ENCODE measurements around the gene PLS3.

The PLS3 gene

DNA sequence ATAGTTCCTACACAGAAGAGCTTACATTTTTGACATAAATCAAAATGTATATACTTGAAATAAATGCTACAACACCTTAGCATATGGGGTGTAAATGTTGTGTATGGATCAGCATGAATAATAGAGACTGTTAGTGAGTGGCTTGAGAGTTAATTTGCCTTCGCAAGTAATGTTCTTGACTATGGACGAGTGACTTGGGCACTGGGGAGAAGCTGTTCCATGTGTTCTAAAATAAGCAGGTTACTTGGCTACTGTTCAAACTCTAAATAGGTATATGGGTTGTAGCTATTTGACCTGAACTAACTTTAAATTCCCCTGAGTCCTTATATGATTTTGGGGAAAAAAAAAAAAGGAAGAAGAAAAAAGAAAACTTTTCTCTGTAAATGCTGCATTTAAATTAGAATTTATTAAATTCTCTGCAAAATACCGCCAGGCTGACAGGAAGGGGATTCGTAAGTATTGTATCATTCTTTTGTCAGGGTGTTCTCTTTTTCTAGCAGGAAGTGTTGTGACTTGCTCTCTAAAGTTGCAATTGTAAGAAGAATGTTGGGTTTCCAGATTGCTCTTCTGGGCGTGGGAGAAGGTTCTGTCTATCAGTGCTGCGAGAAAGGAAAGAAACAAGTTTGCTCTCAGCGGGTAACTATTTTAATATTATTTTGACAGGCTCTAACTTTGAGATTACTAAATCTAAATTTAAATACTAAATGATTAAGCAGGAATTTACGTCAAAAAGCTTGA lies 32.2 kb downstream of the PLS3 start:
- H3K79me1 ChIP-seq (replicated peaks; ENCODE audit: low read length, poor library complexity, severe bottlenecking) = no peaks in the 10 kb centered on the region
- no peak overlapping the region for H2BK12ac ChIP-seq (ENCODE audit: low read length in 2 of 2)
- 37% methylated on average over 3 of the region's 8 CpGs for WGBS
- no peak overlapping the region for H3K14ac ChIP-seq (ENCODE audit: low read length in 2 of 2)
- no peak overlapping the region for H2BK5ac ChIP-seq (ENCODE audit: low read depth, low read length, poor library complexity, severe bottlenecking)
- no peak overlapping the region for H3K4ac ChIP-seq (ENCODE audit: low read depth in 1 of 2, low read length in 2 of 2)
- H3K18ac ChIP-seq (ENCODE audit: low read depth in 1 of 2, low read length in 2 of 2) = no peak overlapping the region
- no peak overlapping the region for H3K4me2 ChIP-seq (ENCODE audit: low read length, poor library complexity, severe bottlenecking)
- H2BK120ac ChIP-seq (ENCODE audit: low read depth, low read length) = no peak overlapping the region
- H4K91ac ChIP-seq (ENCODE audit: low read length) = no peak overlapping the region
- H3K23ac ChIP-seq (ENCODE audit: low read length in 2 of 2) = no peak overlapping the region
- H3K27ac ChIP-seq (ENCODE audit: low read length, poor library complexity, severe bottlenecking) = peak overlapping the region; percentile 51
- H3K36me3 ChIP-seq (ENCODE audit: control insufficient read depth in 1 of 2, insufficient read depth in 2 of 2, low read depth in 1 of 2, low read length in 2 of 2) = no peaks in the 10 kb centered on the region
- H2BK15ac ChIP-seq (ENCODE audit: low read depth, poor library complexity, severe bottlenecking) = no peak overlapping the region
- H3K9ac ChIP-seq (ENCODE audit: low read length) = peak overlapping the region; percentile 90
- H3K4me3 ChIP-seq (ENCODE audit: insufficient read depth in 1 of 2, low read depth in 1 of 2, low read length in 2 of 2) = peak overlapping the region in 1 of 2 experiments; percentile 71
- H4K8ac ChIP-seq (ENCODE audit: low read length) = no peak overlapping the region
- H2AFZ ChIP-seq (ENCODE audit: low read depth, low read length) = no peak overlapping the region
- no peaks in the 10 kb centered on the region for H3K9me3 ChIP-seq (ENCODE audit: control insufficient read depth, low read length)
- peaks cover 0 to 28% of the 10 kb centered on the region in 2 experiments for H3K27me3 ChIP-seq (ENCODE audit: control insufficient read depth in 1 of 2, insufficient read depth in 1 of 2, low read length in 2 of 2)
- H3K4me1 ChIP-seq (ENCODE audit: control insufficient read depth, insufficient read depth, low read depth, low read length) = no peaks in the 10 kb centered on the region
- DNase-seq = peak; percentile 36
- H2AK5ac ChIP-seq (ENCODE audit: low read length, severe bottlenecking) = no peak overlapping the region

- H3K18ac ChIP-seq (ENCODE audit: low read depth in 1 of 2, low read length in 2 of 2) = no peak overlapping the region
- H3K23ac ChIP-seq (ENCODE audit: low read length in 2 of 2) = no peak overlapping the region
- no peak overlapping the region for H3K14ac ChIP-seq (ENCODE audit: low read length in 2 of 2)
- no peaks in the 10 kb centered on the region for H3K9me3 ChIP-seq (ENCODE audit: control insufficient read depth, low read length)
- no peak overlapping the region for H2BK5ac ChIP-seq (ENCODE audit: low read depth, low read length, poor library complexity, severe bottlenecking)
- DNase-seq = no peak
- H3K4ac ChIP-seq (ENCODE audit: low read depth in 1 of 2, low read length in 2 of 2) = no peak overlapping the region
- H3K27me3 ChIP-seq (ENCODE audit: control insufficient read depth in 1 of 2, insufficient read depth in 1 of 2, low read length in 2 of 2) = peaks cover 0 to 18% of the 10 kb centered on the region in 2 experiments
- H3K36me3 ChIP-seq (ENCODE audit: control insufficient read depth in 1 of 2, insufficient read depth in 2 of 2, low read depth in 1 of 2, low read length in 2 of 2) = no peaks in the 10 kb centered on the region
- no peak overlapping the region for H2BK15ac ChIP-seq (ENCODE audit: low read depth, poor library complexity, severe bottlenecking)
- no peak overlapping the region for H3K27ac ChIP-seq (ENCODE audit: low read length, poor library complexity, severe bottlenecking)
- H3K4me3 ChIP-seq (ENCODE audit: insufficient read depth in 1 of 2, low read depth in 1 of 2, low read length in 2 of 2) = peak overlapping the region in 1 of 2 experiments; percentile 71
- peak overlapping the region; percentile 90 for H3K9ac ChIP-seq (ENCODE audit: low read length)
- H2BK120ac ChIP-seq (ENCODE audit: low read depth, low read length) = no peak overlapping the region
- H4K8ac ChIP-seq (ENCODE audit: low read length) = no peak overlapping the region
- no peaks in the 10 kb centered on the region for H3K4me1 ChIP-seq (ENCODE audit: control insufficient read depth, insufficient read depth, low read depth, low read length)
- H2BK12ac ChIP-seq (ENCODE audit: low read length in 2 of 2) = no peak overlapping the region
- H2AFZ ChIP-seq (ENCODE audit: low read depth, low read length) = no peak overlapping the region
- no CpG with 5 or more reads among the region's 2 CpGs for WGBS
- H2AK5ac ChIP-seq (ENCODE audit: low read length, severe bottlenecking) = no peak overlapping the region
- H3K4me2 ChIP-seq (ENCODE audit: low read length, poor library complexity, severe bottlenecking) = no peak overlapping the region
- no peak overlapping the region for H4K91ac ChIP-seq (ENCODE audit: low read length)
- H3K79me1 ChIP-seq (replicated peaks; ENCODE audit: low read length, poor library complexity, severe bottlenecking) = no peaks in the 10 kb centered on the region
Observed at GRCh38 chrX:115595049-115595448, 34.1 kb downstream of the PLS3 start.

DNA sequence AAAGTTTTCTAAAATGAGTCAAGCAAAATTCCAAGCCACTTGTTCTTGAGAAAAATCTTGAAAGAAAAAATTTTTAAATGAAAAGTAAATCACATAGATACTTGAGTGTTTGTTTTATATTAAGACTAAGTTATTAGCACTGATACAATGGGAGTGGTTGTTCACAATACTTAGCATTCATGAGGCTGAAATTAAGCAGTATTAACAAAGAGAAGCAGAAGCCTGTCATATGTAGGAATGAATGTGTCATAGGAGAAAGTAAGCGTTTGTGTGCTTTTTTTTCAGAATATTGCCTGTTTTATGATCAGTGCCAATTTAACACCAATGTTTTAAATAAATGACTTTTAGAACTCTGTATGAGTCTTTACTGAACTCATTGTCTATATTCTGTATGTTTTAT lies 37.6 kb downstream of the PLS3 start:
- H2BK15ac ChIP-seq (ENCODE audit: low read depth, poor library complexity, severe bottlenecking) = no peak overlapping the region
- H2BK5ac ChIP-seq (ENCODE audit: low read depth, low read length, poor library complexity, severe bottlenecking) = no peak overlapping the region
- H3K36me3 ChIP-seq (ENCODE audit: control insufficient read depth in 1 of 2, insufficient read depth in 2 of 2, low read depth in 1 of 2, low read length in 2 of 2) = peaks cover 0 to 6% of the 10 kb centered on the region in 2 experiments
- H2AFZ ChIP-seq (ENCODE audit: low read depth, low read length) = no peak overlapping the region
- no CpG with 5 or more reads among the region's 1 CpG for WGBS
- no peak overlapping the region for H4K8ac ChIP-seq (ENCODE audit: low read length)
- no peak overlapping the region for H3K27ac ChIP-seq (ENCODE audit: low read length, poor library complexity, severe bottlenecking)
- H2BK120ac ChIP-seq (ENCODE audit: low read depth, low read length) = no peak overlapping the region
- no peak overlapping the region for H2BK12ac ChIP-seq (ENCODE audit: low read length in 2 of 2)
- no peak overlapping the region for H3K18ac ChIP-seq (ENCODE audit: low read depth in 1 of 2, low read length in 2 of 2)
- H4K91ac ChIP-seq (ENCODE audit: low read length) = no peak overlapping the region
- no peak overlapping the region for H2AK5ac ChIP-seq (ENCODE audit: low read length, severe bottlenecking)
- H3K9ac ChIP-seq (ENCODE audit: low read length) = no peak overlapping the region
- H3K4me2 ChIP-seq (ENCODE audit: low read length, poor library complexity, severe bottlenecking) = no peak overlapping the region
- H3K23ac ChIP-seq (ENCODE audit: low read length in 2 of 2) = no peak overlapping the region
- H3K79me1 ChIP-seq (replicated peaks; ENCODE audit: low read length, poor library complexity, severe bottlenecking) = no peaks in the 10 kb centered on the region
- H3K9me3 ChIP-seq (ENCODE audit: control insufficient read depth, low read length) = no peaks in the 10 kb centered on the region
- no peak overlapping the region for H3K4me3 ChIP-seq (ENCODE audit: insufficient read depth in 1 of 2, low read depth in 1 of 2, low read length in 2 of 2)
- H3K14ac ChIP-seq (ENCODE audit: low read length in 2 of 2) = no peak overlapping the region
- no peaks in the 10 kb centered on the region for H3K4me1 ChIP-seq (ENCODE audit: control insufficient read depth, insufficient read depth, low read depth, low read length)
- no peak for DNase-seq
- peaks cover 0 to 21% of the 10 kb centered on the region in 2 experiments for H3K27me3 ChIP-seq (ENCODE audit: control insufficient read depth in 1 of 2, insufficient read depth in 1 of 2, low read length in 2 of 2)
- H3K4ac ChIP-seq (ENCODE audit: low read depth in 1 of 2, low read length in 2 of 2) = no peak overlapping the region

DNA sequence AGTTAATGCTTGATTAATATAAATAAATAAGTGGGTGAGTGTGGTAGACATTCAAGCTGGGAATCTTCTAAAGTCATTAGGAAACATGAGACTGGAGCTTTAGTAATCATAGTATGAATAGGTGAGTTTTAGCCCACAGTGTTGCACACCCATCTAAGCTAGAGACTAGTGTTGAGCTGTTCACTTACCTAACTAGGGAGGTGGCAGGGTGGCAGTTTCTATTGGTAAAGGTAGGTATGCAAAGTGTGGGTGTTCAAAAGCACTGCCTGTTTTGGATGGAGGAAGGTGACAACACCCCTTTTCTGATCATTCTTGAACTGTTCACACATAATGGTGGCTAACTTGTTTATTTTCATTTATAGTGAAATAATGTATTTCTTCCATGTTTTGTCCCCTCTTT lies 41.3 kb downstream of the PLS3 start:
- H3K9me3 ChIP-seq (ENCODE audit: control insufficient read depth, low read length) = no peaks in the 10 kb centered on the region
- H3K27ac ChIP-seq (ENCODE audit: low read length, poor library complexity, severe bottlenecking) = no peak overlapping the region
- H2BK120ac ChIP-seq (ENCODE audit: low read depth, low read length) = no peak overlapping the region
- peaks cover 0 to 8% of the 10 kb centered on the region in 2 experiments for H3K36me3 ChIP-seq (ENCODE audit: control insufficient read depth in 1 of 2, insufficient read depth in 2 of 2, low read depth in 1 of 2, low read length in 2 of 2)
- no peak overlapping the region for H2AFZ ChIP-seq (ENCODE audit: low read depth, low read length)
- peaks cover 2% of the 10 kb centered on the region for H3K4me1 ChIP-seq (ENCODE audit: control insufficient read depth, insufficient read depth, low read depth, low read length)
- no peak overlapping the region for H4K8ac ChIP-seq (ENCODE audit: low read length)
- no peak overlapping the region for H3K4me3 ChIP-seq (ENCODE audit: insufficient read depth in 1 of 2, low read depth in 1 of 2, low read length in 2 of 2)
- H3K27me3 ChIP-seq (ENCODE audit: control insufficient read depth in 1 of 2, insufficient read depth in 1 of 2, low read length in 2 of 2) = peaks cover 0 to 18% of the 10 kb centered on the region in 2 experiments
- no peak overlapping the region for H3K4me2 ChIP-seq (ENCODE audit: low read length, poor library complexity, severe bottlenecking)
- H4K91ac ChIP-seq (ENCODE audit: low read length) = no peak overlapping the region
- no peak overlapping the region for H2BK5ac ChIP-seq (ENCODE audit: low read depth, low read length, poor library complexity, severe bottlenecking)
- H3K18ac ChIP-seq (ENCODE audit: low read depth in 1 of 2, low read length in 2 of 2) = no peak overlapping the region
- no peak overlapping the region for H3K4ac ChIP-seq (ENCODE audit: low read depth in 1 of 2, low read length in 2 of 2)
- H2BK12ac ChIP-seq (ENCODE audit: low read length in 2 of 2) = peak overlapping the region in 1 of 2 experiments; percentile 39
- no peak overlapping the region for H2AK5ac ChIP-seq (ENCODE audit: low read length, severe bottlenecking)
- no peaks in the 10 kb centered on the region for H3K79me1 ChIP-seq (replicated peaks; ENCODE audit: low read length, poor library complexity, severe bottlenecking)
- H3K23ac ChIP-seq (ENCODE audit: low read length in 2 of 2) = no peak overlapping the region
- no peak overlapping the region for H2BK15ac ChIP-seq (ENCODE audit: low read depth, poor library complexity, severe bottlenecking)
- no peak overlapping the region for H3K14ac ChIP-seq (ENCODE audit: low read length in 2 of 2)
- no peak for DNase-seq
- H3K9ac ChIP-seq (ENCODE audit: low read length) = no peak overlapping the region

Data from mesenchymal stem cell (in vitro differentiated cells and primary cell).